GM23338 (cell line): ENCODE measurements around the gene NLGN1. TPM values are rescaled to one million over a fixed set of nuclear protein-coding genes. Genes with fewer than 3 reads are reported as not detected.

Experiments used
- ATAC-seq: fragments of 200-7000 bp; cut with Tn5 transposase; 3 replicates; pipeline ENCODE4 v1.9.1; 2020
- DNase-seq: peaks from one replicate; pipeline ENCODE4 v3.0.0-alpha.2; 2015; ENCODE audit warnings: low spot score
- H2AFZ ChIP-seq: fragments of 200-600 bp; sonication (generic); 2 replicates; pipeline ENCODE4 v1.8.0; 2016; ENCODE audit warnings: antibody characterized with exemption, mild to moderate bottlenecking, moderate library complexity
- H3F3A ChIP-seq: fragments of 200-600 bp; sonication (generic); replicated peaks from 2 replicates; pipeline ENCODE4 v1.8.0; 2017; ENCODE audit warnings: antibody characterized with exemption, mixed run types, low read depth
- H3K27ac ChIP-seq: fragments of 200-600 bp; sonication (generic); 2 replicates; pipeline ENCODE4 v1.6.1; 2016; ENCODE audit warnings: low read depth
- H3K27me3 ChIP-seq: fragments of 200-600 bp; sonication (generic); 2 replicates; pipeline ENCODE4 v1.8.0; 2016; ENCODE audit warnings: mild to moderate bottlenecking, mixed run types, moderate library complexity; ENCODE audit not compliant: insufficient read depth
- H3K36me3 ChIP-seq: fragments of 200-600 bp; sonication (generic); 2 replicates; pipeline ENCODE4 v1.8.0; 2016; ENCODE audit warnings: mild to moderate bottlenecking; ENCODE audit not compliant: insufficient read depth
- H3K4me1 ChIP-seq: fragments of 200-600 bp; sonication (generic); 2 replicates; pipeline ENCODE4 v1.8.0; 2016; ENCODE audit warnings: mild to moderate bottlenecking, moderate library complexity; ENCODE audit not compliant: insufficient read depth
- H3K4me2 ChIP-seq: fragments of 200-600 bp; sonication (generic); 2 replicates; pipeline ENCODE4 v1.7.1; 2017; ENCODE audit warnings: mixed run types
- H3K4me3 ChIP-seq: fragments of 200-600 bp; sonication (generic); 2 replicates; pipeline ENCODE4 v1.6.1; 2016; ENCODE audit warnings: mixed run types
- H3K79me2 ChIP-seq: fragments of 200-600 bp; sonication (generic); replicated peaks from 2 replicates; pipeline ENCODE4 v1.8.0; 2017; ENCODE audit warnings: mild to moderate bottlenecking; ENCODE audit not compliant: insufficient read depth
- H3K9me2 ChIP-seq: fragments of 200-600 bp; sonication (generic); 2 replicates; pipeline ENCODE4 v1.8.0; 2017; ENCODE audit not compliant: insufficient read depth
- H4K20me1 ChIP-seq: fragments of 200-600 bp; sonication (generic); replicated peaks from 2 replicates; pipeline ENCODE4 v1.8.0; 2017; ENCODE audit warnings: mild to moderate bottlenecking; ENCODE audit not compliant: insufficient read depth
- H3K27ac Mint-ChIP-seq: 2 replicates; pipeline ENCODE4 v1.8.0; 2020; ENCODE audit warnings: inconsistent platforms, mild to moderate bottlenecking, moderate library complexity, mixed read lengths
- H3K27me3 Mint-ChIP-seq: 3 replicates; pipeline ENCODE4 v1.8.0; 2022; ENCODE audit warnings: low read depth, mild to moderate bottlenecking, moderate library complexity, mixed read lengths, inconsistent platforms; ENCODE audit not compliant: insufficient read depth, poor library complexity
- H3K36me3 Mint-ChIP-seq: 3 replicates; pipeline ENCODE4 v1.8.0; 2021; ENCODE audit warnings: low read depth, mild to moderate bottlenecking, inconsistent platforms, moderate library complexity, mixed read lengths
- H3K4me1 Mint-ChIP-seq: 3 replicates; pipeline ENCODE4 v1.8.0; 2020; ENCODE audit warnings: mild to moderate bottlenecking, inconsistent platforms, mixed read lengths
- H3K4me3 Mint-ChIP-seq: 3 replicates; pipeline ENCODE4 v1.8.0; 2021; ENCODE audit warnings: moderate library complexity, mild to moderate bottlenecking, inconsistent platforms, mixed read lengths
- H3K9me3 Mint-ChIP-seq: 3 replicates; pipeline ENCODE4 v1.8.0; 2020; ENCODE audit warnings: moderate library complexity, mild to moderate bottlenecking, inconsistent platforms, mixed read lengths
- CREB1 ChIP-seq: fragments of 250-450 bp; sonication (Bioruptor Pico); IDR thresholded peaks from 2 replicates; pipeline ENCODE4 v1.5.0; 2020; ENCODE audit warnings: low read depth, mild to moderate bottlenecking, moderate library complexity
- CTCF ChIP-seq, 2 experiments: fragments of 200-600 bp in 1 of 2; sonication (generic) in 1 of 2; conservative IDR thresholded peaks; 2 replicates each; pipeline versions ENCODE4 v1.5.1 to v1.6.1; 2016 to 2017; ENCODE audit warnings: antibody characterized with exemption in 2 of 2, low read depth in 2 of 2, mild to moderate bottlenecking in 2 of 2, moderate library complexity in 1 of 2
- EZH2phosphoT487 ChIP-seq: fragments of 200-600 bp; sonication (generic); IDR thresholded peaks from one replicate; pipeline ENCODE4 v1.8.1; 2018; ENCODE audit warnings: antibody characterized with exemption; ENCODE audit not compliant: unreplicated experiment
- STAT1 ChIP-seq: IDR thresholded peaks from one replicate; pipeline ENCODE4 v1.6.1; 2016; ENCODE audit warnings: antibody characterized with exemption; ENCODE audit not compliant: unreplicated experiment
- ZNF114 ChIP-seq: fragments of 250-450 bp; sonication (Bioruptor Pico); IDR thresholded peaks from 2 replicates; pipeline ENCODE4 v1.5.0; 2020; ENCODE audit warnings: mild to moderate bottlenecking, moderate library complexity
- polyA plus RNA-seq: library from polyadenylated mRNA; unstranded; fragments of >200 nt; fragmentation: Nextera tagmentation; extraction: Ambion mirVana; gene quantifications from 2 replicates; pipeline ENCODE4 v1.2.1, GENCODE V29; 2016
- total RNA-seq: library from RNA; depleted of rRNA; stranded (reverse); fragments of >200 nt; shearing (Covaris generic); gene quantifications from 2 replicates; pipeline ENCODE4 v1.2.3, GENCODE V29; 2014
- TF ChIP-seq, protein P1 (sequence below): IDR thresholded peaks from 2 replicates; pipeline ENCODE4 v1.6.1; 2016; ENCODE audit warnings: antibody characterized with exemption
- TF ChIP-seq, protein P2 (sequence below): IDR thresholded peaks from one replicate; pipeline ENCODE4 v1.6.1; 2018; ENCODE audit warnings: antibody characterized with exemption; ENCODE audit not compliant: unreplicated experiment
- TF ChIP-seq, protein P3 (sequence below): fragments of 250-450 bp; sonication (Bioruptor Pico); IDR thresholded peaks from 2 replicates; pipeline ENCODE4 v1.5.0; 2020; ENCODE audit warnings: mild to moderate bottlenecking, moderate library complexity

The NLGN1 gene
- total and polyA plus RNA-seq, 2 experiments from 2014 or later: 6.5 to 18.6 TPM

GRCh38 chr3:173735841-173736240 lies 338.3 kb downstream of the NLGN1 start (continued):
- TF ChIP-seq, protein P1, sequence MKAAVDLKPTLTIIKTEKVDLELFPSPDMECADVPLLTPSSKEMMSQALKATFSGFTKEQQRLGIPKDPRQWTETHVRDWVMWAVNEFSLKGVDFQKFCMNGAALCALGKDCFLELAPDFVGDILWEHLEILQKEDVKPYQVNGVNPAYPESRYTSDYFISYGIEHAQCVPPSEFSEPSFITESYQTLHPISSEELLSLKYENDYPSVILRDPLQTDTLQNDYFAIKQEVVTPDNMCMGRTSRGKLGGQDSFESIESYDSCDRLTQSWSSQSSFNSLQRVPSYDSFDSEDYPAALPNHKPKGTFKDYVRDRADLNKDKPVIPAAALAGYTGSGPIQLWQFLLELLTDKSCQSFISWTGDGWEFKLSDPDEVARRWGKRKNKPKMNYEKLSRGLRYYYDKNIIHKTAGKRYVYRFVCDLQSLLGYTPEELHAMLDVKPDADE: no peak
- TF ChIP-seq ZNF114 (CRISPR knock-in tag): no peak
- TF ChIP-seq CTCF (conservative IDR thresholded peaks at IDR 0.05; ENCODE audit: low read depth in 2 of 2): no peak
- TF ChIP-seq EZH2phosphoT487: no peak
- TF ChIP-seq, protein P2, sequence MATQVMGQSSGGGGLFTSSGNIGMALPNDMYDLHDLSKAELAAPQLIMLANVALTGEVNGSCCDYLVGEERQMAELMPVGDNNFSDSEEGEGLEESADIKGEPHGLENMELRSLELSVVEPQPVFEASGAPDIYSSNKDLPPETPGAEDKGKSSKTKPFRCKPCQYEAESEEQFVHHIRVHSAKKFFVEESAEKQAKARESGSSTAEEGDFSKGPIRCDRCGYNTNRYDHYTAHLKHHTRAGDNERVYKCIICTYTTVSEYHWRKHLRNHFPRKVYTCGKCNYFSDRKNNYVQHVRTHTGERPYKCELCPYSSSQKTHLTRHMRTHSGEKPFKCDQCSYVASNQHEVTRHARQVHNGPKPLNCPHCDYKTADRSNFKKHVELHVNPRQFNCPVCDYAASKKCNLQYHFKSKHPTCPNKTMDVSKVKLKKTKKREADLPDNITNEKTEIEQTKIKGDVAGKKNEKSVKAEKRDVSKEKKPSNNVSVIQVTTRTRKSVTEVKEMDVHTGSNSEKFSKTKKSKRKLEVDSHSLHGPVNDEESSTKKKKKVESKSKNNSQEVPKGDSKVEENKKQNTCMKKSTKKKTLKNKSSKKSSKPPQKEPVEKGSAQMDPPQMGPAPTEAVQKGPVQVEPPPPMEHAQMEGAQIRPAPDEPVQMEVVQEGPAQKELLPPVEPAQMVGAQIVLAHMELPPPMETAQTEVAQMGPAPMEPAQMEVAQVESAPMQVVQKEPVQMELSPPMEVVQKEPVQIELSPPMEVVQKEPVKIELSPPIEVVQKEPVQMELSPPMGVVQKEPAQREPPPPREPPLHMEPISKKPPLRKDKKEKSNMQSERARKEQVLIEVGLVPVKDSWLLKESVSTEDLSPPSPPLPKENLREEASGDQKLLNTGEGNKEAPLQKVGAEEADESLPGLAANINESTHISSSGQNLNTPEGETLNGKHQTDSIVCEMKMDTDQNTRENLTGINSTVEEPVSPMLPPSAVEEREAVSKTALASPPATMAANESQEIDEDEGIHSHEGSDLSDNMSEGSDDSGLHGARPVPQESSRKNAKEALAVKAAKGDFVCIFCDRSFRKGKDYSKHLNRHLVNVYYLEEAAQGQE: no peak
- TF ChIP-seq CREB1: no peak
- no peak for TF ChIP-seq STAT1

GRCh38 chr3:173737167-173737808 lies 339.7 kb downstream of the NLGN1 start:
- Mint-ChIP-seq H3K4me1 (peaks cover 33% of the 10 kb centered on the region), H3K9me3 (peaks cover 3% of the 10 kb centered on the region; the same call in 1 of the 3 replicates), H3K4me3 (no peak overlapping the region), H3K36me3 (peaks cover 6% of the 10 kb centered on the region; the same call in 2 of the 3 replicates), H3K27ac (no peak overlapping the region), H3K27me3 (no peaks in the 10 kb centered on the region)
- H3K4me3 ChIP-seq: no peak overlapping the region
- peaks cover 27% of the 10 kb centered on the region for H3K4me1 ChIP-seq
- H3K27me3 ChIP-seq: no peaks in the 10 kb centered on the region
- DNase-seq: no peak
- H3K27ac ChIP-seq: no peak overlapping the region
- H3K9me2 ChIP-seq: peaks cover 8% of the 10 kb centered on the region
- H4K20me1 ChIP-seq: no peaks in the 10 kb centered on the region
- no peaks in the 10 kb centered on the region for H3K79me2 ChIP-seq
- ATAC-seq: no peak
- no peaks in the 10 kb centered on the region for H3K36me3 ChIP-seq
- no peaks in the 10 kb centered on the region for H3F3A ChIP-seq
- H3K4me2 ChIP-seq: no peak overlapping the region
- no peak overlapping the region for H2AFZ ChIP-seq
- TF ChIP-seq, protein P3, sequence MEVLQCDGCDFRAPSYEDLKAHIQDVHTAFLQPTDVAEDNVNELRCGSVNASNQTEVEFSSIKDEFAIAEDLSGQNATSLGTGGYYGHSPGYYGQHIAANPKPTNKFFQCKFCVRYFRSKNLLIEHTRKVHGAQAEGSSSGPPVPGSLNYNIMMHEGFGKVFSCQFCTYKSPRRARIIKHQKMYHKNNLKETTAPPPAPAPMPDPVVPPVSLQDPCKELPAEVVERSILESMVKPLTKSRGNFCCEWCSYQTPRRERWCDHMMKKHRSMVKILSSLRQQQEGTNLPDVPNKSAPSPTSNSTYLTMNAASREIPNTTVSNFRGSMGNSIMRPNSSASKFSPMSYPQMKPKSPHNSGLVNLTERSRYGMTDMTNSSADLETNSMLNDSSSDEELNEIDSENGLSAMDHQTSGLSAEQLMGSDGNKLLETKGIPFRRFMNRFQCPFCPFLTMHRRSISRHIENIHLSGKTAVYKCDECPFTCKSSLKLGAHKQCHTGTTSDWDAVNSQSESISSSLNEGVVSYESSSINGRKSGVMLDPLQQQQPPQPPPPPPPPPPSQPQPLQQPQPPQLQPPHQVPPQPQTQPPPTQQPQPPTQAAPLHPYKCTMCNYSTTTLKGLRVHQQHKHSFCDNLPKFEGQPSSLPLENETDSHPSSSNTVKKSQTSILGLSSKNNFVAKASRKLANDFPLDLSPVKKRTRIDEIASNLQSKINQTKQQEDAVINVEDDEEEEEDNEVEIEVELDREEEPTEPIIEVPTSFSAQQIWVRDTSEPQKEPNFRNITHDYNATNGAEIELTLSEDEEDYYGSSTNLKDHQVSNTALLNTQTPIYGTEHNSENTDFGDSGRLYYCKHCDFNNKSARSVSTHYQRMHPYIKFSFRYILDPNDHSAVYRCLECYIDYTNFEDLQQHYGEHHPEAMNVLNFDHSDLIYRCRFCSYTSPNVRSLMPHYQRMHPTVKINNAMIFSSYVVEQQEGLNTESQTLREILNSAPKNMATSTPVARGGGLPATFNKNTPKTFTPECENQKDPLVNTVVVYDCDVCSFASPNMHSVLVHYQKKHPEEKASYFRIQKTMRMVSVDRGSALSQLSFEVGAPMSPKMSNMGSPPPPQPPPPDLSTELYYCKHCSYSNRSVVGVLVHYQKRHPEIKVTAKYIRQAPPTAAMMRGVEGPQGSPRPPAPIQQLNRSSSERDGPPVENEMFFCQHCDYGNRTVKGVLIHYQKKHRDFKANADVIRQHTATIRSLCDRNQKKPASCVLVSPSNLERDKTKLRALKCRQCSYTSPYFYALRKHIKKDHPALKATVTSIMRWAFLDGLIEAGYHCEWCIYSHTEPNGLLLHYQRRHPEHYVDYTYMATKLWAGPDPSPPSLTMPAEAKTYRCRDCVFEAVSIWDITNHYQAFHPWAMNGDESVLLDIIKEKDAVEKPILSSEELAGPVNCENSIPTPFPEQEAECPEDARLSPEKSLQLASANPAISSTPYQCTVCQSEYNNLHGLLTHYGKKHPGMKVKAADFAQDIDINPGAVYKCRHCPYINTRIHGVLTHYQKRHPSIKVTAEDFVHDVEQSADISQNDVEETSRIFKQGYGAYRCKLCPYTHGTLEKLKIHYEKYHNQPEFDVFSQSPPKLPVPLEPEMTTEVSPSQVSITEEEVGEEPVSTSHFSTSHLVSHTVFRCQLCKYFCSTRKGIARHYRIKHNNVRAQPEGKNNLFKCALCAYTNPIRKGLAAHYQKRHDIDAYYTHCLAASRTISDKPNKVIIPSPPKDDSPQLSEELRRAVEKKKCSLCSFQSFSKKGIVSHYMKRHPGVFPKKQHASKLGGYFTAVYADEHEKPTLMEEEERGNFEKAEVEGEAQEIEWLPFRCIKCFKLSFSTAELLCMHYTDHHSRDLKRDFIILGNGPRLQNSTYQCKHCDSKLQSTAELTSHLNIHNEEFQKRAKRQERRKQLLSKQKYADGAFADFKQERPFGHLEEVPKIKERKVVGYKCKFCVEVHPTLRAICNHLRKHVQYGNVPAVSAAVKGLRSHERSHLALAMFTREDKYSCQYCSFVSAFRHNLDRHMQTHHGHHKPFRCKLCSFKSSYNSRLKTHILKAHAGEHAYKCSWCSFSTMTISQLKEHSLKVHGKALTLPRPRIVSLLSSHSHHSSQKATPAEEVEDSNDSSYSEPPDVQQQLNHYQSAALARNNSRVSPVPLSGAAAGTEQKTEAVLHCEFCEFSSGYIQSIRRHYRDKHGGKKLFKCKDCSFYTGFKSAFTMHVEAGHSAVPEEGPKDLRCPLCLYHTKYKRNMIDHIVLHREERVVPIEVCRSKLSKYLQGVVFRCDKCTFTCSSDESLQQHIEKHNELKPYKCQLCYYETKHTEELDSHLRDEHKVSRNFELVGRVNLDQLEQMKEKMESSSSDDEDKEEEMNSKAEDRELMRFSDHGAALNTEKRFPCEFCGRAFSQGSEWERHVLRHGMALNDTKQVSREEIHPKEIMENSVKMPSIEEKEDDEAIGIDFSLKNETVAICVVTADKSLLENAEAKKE (CRISPR knock-in tag): no peak
